SK-MEL-5 (cell line): ENCODE results near the gene LRPAP1. TPM values are rescaled to one million over a fixed set of nuclear protein-coding genes. Genes with fewer than 3 reads are reported as not detected.

ENCODE experiments used
- DNase-seq: peaks from one replicate; pipeline ENCODE4 v3.0.0-alpha.2; 2016; ENCODE audit warnings: low read depth, low spot score
- in situ Hi-C: cut with HindIII; loops from 2 replicates; pipeline ENCODE4 v1.10.0; 2016; ENCODE audit warnings: low sequenced_read_pairs, high pct_unique_total_duplicates, low pct_unique_long_range_greater_than_20kb
- total RNA-seq: library from RNA; depleted of rRNA; stranded (reverse); fragments of >200 nt; shearing (Covaris generic); gene quantifications from 2 replicates; pipeline ENCODE4 v1.2.3, GENCODE V29; 2014

The LRPAP1 gene
- total RNA-seq, 1 experiment from 2014 or later: 584 TPM

DNA sequence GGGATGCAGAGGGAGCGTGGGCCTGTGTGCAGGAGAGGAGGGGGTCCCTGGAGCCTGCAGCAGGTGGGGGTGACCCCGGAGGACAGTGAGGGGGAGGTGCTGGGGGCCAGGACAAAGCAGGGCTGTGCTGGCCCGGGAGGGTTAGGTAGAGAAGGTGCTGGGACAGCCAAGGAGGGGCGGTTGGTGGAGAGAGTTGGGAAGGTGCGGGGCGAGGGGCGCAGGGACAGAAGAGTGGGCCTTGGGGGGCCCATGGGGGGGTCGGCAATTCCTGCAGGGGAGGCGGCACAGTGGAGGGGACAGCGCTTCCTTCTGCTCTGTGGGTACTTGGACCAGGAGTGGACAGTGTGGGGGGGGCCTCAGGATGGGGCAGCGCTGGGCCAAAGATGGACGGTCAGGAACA, 32.5 kb downstream of the LRPAP1 start:
- no peak for DNase-seq
- in situ Hi-C loops: no loop called here

DNA sequence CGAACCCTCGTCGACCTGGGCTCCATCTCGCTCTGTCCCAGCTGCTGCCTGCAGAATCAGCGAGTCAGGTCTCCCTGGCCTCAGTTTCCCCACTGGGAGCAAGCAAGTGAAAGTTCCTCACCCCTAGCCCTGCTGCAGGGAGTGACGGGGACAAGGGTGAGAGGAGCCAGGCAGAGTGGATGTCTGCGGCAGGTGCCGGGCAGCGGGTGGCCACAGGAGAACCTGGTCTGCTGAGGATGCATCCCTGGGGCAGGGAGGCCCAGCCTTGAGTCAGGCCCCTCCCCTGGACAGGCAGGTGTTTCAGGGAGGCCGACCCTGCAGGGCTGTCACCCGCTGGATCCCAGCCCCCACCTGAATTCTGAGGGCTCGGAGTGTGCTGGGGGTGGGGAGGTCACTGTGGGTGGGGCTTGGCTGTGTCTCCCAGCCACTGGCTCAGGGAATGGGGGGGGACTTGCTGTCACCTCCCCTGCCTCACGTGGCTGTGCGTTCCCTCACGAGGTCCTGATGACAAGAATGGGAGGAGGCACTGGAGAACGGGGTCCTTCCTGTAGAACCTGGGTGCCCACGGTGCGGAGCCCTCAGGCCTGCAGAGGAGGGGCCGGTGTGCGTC, 33.2 kb downstream of the LRPAP1 start:
- no peak for DNase-seq
- in situ Hi-C loops: no loop called here

DNA sequence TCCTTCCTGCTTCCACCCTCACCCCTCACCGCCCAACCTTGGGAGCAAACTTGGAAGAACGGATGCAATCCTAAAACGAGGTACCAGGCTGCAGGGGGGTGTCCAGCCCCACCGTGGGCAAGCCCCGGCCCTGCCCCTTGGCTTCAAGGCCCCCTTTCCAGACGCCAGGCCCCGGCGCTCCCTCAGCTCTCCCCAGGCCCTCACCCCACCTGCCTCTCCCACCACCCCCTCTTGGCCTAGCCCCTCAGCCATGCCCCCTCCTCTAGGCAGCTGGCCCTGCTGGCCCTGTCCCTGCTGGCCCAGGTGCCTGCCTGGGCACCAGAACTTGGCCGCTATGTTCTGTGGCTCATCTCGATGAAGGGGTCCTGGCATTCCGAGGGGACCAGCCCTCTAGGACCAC, 33.8 kb downstream of the LRPAP1 start:
- in situ Hi-C loops: no loop called here

DNA sequence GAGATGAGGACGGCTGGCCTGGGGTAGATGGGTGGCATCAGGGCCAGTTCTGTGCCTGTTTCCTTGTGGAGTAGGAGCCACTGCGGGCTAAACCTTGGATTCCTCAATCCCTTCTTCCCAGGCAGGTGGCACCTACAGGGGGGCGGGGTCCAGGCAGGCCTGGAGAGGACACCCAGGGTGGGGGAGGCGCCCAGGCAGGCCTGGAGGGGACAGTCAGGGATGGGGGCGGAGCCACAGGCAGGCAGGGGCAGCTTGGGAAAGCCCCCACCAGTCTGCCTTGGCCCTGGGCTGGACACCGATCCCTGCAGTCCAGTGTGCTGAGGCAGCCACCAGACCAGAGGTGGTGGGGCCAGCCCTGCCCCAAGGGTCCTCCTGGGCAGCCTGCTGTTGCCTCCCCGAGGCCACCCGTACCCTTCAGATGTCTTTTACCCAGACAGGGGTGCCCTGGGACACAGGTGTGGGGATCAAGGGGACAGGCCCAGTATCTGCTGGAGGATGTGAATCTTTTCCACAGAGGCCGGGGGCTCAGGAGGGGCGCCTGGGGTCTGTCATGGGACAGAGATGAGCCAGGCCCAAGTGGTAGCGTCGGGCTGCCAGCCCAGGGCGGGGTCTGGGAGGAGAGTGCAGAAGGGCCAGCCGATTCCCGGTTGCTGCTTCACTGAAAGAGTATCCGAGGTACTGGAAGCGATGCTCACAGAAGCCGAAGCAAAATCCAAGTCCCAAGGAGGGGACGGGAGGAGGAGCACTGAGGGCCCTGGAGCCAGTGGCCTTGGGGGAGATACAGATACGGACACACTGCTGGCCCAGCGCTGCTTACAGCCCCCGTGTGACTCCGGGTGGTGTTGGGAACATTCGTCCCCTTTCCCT, 34.5 kb downstream of the LRPAP1 start:
- no peak for DNase-seq
- in situ Hi-C loops: no loop called here

More for the DNA sequence above, 33.8 kb downstream of the LRPAP1 start:
- DNase-seq: no peak

DNA sequence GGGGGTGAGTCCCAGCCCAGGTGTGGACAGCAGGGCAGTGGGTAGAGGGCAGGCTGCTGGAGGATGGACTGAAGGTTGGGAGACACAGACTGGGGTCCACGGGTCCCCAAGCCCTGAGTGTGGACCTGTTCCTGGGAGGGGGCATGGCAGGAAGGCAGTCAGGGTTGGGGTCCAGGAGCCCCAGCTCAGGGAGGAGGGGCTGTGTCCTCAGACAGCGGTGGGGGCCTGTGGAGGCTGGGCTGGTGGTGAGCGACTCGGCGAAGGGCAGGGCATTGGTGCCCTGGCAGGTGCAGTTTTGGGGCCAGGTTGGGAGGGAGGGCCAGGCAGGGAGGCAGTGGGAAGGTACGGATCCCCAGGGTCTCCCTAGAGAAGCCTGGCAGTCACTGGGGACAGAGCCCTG, 35.1 kb downstream of the LRPAP1 start:
- DNase-seq: no peak
- in situ Hi-C loops: no loop called here

DNA sequence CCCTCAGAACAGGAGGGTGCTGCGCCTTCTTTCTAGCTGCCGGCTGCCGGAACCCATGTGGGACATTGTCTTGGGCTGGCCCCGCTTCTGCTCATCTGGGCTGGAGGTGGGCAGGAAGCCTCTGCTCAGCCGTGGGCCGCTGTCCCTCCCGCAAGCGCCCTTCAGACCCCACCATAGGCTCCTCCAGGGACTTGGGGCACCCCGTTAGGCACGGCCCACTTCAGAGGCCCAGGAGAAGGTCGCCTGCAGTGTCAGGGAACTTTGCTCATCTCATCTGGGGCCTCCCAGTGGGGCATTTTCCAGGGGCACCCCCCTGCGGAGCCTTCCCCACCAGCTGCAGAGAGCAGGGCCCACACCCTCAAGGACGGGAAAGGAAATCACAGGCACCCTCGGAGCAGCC, 36.2 kb downstream of the LRPAP1 start:
- no peak for DNase-seq
- in situ Hi-C loops: no loop called here

DNA sequence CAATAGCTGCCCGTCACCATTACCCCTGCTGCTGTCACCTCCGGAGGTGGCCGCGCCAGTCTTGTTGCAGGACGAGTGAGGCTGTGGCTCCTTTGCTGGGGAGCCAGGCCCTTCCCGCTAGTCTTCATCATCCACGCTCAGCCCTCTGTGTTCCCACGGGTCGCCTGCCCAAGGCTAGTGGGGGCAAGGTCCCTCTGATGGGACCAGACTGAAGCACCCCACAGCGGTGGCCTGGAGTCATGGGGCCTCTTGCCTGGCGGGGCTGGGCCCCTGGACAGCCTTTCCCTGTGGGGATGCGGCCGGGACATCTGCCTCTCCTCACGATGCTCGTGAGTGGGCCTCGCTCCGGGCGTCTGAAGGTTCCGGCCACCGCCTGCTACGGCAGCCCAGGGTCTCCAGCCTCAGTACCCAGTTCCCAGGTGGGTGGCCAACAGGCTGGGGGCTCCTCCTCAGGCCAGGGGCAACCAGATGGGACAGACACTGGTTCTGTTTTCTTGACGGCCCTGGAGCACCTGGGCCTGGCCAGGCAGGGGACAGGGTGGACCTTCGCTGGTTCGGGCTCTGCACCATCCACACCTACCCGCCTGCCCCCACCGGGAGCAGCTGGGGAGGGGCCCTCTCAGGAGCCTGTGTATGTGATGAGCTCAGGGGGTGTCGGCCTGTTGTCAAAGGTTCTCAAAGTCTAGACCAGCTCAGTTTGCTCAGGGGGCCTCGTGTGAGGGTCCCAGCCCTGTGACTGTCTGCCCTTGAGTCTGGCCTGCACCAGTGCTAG, 36.8 kb downstream of the LRPAP1 start:
- DNase-seq: no peak
- in situ Hi-C loops: no loop called here

DNA sequence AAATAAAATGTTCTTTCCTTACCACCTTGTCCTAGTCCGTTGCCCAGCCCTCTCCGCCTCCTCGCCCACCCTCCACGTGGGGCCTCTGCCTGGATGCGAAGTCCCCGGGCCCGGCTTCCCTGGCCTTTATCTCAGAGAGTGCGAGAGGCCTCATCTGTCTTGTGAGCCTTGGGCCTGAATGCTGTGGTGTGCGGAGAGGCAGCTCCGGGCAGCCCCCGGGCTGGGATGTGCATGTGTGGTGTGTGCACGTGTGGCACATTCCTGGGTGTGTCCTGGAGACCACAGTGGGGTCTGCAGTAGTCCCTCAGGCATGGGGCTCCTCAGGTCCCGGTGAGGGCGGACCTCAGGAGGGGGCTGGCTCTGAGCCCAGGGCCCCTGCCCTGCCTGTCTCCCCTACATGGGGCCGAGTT, 37.8 kb downstream of the LRPAP1 start:
- DNase-seq: no peak
- in situ Hi-C loops: no loop called here

DNA sequence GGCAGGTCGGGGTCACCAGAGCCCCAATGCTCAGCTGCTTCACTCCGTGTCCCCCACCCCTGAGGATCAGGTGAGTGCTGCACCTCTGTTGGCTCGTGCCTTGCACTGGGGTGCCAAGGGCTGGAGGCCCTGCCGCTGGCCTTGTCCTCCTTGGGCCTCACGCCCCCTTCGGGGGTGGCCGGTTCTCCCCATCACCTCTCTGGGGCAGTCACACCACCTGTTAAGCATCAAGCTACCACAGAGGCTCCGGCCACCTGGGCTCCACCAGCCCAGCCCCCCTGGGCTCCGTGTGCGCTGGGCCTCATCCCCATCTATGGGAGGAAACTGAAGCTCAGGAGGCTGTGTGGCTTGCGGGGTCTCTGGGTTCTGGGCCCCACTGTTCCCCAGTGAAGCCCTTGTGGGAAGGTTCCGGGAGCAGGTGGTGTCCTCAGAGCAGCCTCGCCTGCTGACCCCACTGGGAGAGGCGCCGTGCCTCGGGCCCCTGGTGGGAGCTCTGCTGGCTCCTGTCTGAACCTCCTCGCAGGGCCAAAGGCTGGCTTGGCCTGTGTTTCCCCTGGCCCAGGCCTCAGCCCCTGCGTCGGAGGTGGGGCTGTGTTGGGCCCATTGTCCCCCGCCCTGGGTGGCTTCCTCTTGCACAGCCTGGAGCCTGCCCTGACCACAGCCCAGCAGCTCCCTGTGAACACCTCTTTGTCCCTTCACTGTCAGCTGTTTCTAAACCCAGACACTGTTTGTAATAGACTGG, 38.3 kb downstream of the LRPAP1 start:
- DNase-seq: peak; percentile 37
- in situ Hi-C loops: no loop called here

DNA sequence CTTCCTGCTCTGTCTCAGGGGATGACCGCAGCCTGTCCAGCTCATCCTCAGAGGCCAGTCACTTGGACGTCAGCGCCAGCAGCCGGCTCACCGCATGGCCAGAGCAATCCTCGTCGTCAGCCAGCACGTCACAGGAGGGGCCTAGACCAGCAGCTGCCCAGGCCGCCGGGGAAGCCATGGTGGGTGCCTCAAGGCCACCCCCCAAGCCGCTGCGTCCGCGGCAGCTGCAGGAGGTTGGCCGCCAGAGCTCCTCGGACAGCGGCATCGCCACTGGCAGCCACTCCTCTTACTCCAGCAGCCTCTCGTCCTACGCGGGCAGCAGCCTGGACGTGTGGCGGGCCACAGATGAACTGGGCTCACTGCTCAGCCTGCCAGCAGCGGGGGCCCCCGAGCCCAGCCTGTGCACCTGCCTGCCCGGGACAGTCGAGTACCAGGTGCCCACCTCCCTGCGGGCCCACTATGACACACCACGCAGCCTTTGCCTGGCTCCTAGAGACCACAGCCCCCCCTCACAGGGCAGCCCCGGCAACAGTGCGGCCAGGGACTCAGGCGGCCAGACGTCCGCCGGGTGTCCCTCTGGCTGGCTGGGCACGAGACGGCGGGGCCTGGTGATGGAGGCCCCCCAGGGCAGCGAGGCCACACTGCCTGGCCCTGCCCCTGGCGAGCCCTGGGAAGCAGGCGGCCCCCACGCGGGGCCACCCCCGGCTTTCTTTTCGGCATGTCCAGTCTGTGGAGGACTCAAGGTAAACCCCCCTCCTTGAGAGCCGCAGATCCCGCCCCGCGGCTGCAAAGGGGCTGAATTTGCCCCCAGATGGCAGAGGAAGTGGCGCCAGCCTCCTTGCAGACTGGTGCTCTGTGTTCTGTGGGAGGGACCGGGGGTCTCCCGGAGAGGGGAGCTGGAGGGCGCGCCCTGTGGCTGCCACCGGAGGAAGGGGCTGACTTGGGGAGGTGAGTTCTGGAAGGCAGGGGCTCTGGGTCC, 39.2 kb downstream of the LRPAP1 start:
- in situ Hi-C loops: no loop called here
- DNase-seq: no peak

DNA sequence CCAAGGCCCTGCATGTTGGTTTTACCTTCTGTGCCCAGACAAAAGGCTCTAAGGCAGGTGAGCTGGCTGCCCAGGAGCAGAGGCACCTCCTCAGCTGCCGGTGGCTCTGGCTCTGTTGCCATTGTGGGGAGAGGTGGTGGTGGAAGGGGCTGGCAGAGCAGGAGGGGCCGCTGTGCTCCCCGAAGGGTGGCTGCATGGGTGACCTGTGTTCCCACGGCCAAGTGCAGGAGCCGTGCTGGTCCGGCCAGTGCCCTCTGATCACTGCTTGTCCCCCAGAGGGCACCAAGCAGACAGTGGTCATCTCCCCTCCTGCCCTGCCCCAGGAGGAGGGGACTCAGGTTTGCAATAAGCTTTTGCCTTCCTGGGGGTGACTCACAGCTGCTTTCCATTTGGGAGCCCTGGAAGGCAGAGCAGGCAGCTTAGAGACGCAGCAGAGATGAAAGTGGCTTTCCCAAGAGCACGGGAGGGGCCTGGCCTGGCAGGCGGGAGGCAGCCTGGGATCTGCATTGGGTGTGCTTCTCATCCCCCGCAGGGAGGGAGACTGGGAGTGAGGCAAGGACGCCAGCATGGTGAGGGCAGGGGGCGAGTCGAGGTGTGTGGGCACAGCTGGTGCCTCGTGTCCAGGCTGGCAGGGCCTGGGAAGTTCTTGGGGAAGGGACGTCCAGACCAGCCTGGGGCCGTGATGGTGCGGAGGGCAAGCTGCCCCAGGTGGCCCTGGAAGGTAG, 40.4 kb downstream of the LRPAP1 start:
- no peak for DNase-seq
- in situ Hi-C loops: no loop called here

DNA sequence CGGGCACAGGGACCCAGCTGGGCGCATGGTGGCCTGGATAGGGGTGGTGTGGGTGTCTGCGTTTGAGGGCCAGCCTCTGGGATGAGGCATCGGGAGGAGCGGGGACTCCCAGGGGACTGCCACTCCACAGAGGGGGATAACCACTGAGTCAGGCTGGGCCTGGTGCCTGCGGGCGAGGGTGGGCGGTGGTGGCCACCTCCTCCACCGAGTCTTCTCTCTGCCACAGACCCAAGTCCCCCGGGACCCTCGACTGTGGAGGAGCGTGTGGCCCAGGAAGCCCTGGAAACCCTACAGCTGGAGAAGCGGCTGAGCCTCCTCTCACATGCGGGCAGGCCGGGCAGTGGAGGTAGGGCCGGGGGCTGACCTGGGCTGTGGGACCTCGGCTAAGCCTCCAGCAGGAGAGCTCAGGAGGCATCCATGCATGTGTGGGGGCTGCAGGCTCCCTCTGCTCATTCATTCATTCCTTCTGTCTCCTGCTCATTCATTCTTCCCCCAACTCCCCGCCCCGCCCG, 42.7 kb downstream of the LRPAP1 start:
- DNase-seq: peak; percentile 39
- in situ Hi-C loops: no loop called here

DNA sequence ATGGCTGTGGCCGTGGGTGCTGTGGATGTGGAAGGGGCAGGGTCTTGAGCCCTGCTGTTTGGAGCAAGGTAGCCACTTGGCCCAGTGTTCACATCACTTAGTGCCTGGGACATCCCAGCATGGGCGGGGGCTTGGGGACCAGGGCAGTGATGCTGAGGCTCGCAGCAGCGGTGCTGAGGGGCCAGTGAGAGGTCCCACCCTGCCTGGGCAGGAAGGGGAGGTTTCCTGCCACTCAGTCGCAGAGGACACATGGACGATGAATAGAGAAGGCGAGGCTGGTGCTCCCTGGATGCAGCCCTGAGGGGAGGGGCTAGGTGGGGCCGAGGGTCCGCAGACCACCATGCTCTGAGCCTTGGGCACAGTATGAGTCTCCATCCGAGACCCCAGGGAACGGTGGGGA, 43.4 kb downstream of the LRPAP1 start:
- in situ Hi-C loops: no loop called here
- no peak for DNase-seq

DNA sequence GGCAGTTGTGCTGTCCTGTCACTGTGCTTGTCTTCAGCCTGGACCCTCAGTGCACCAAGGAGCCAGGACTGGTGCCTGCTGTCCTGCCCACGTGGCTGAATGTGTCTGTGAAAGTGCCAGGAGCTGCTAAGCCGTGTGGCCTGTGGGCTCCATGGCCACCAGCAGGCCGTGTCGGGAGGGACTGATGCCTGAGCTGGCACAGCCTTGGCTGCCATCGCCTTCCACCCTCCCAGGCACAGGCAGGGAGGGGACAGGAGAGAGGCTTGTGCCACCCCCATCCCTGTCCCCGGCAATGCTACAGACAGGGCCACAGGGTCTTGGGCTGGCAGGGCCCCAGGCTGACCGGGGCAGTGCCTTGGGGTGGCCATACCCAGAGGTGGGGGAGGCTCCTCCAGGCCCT, 44.4 kb downstream of the LRPAP1 start:
- in situ Hi-C loops: no loop called here
- DNase-seq: no peak

DNA sequence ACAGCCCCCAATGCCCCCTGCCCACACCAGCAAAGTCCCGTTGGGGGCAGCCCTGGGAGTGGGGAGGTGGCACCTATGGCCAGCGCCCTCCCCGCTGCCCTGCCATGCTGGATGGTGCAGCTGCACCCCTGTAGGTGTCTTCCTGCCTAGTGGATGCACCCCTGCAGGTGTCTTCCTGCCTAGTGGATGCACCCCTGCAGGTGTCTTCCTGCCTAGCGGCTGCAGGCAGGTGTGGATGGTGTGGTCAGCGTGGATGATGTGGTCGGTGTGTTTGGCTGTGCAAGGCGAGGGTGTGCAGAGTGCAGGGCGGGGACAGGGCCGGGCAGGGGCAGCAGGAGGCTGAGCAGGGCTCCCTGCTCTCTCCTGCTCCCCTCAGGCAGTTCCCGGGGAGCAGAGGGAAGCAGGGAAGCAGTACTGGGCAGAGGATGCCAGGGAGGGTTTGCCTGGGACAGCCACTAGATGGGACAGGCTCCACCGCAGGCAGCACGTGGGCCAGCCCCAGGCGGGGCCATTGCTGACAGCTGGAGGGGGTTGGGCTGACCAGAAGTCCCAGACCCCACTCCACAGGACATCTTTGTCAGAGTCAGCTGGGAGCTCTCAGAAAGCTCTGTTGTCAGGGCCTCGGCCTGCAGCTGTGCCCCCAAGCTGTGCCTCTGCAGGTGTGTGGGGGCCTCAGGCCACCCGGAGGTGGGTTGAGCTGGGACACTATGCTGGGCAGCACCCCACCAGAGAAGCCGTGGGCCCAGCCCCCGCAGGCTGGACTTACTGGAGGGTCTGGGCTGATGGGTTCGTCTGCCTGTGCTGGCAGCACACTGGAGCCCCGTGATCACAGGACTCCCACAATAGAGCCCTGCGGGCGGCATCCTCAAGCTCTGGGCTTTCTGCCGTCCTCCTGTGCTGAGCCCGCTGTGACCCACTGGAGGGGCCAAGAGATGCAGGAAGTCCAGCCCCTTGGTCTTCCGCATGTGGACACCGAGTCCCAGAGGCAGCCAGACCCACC, 45.4 kb downstream of the LRPAP1 start:
- no peak for DNase-seq
- in situ Hi-C loops: no loop called here
